NB4 (cell line): Measurements from ENCODE around the gene ZNF71.

Experiments
- DNase-seq: peaks from one replicate; pipeline ENCODE4 v3.0.0; 2010; ENCODE audit warnings: low read depth
- H3K4me3 ChIP-seq: one replicate; pipeline ENCODE4 v1.5.1; 2011; ENCODE audit warnings: mild to moderate bottlenecking, low read depth, low read length, moderate library complexity
- CTCF ChIP-seq: IDR thresholded peaks from one replicate; pipeline ENCODE4 v1.5.1; 2012; ENCODE audit warnings: low read depth, low read length
- MAX ChIP-seq: IDR thresholded peaks from 2 replicates; pipeline ENCODE4 v1.6.1; 2011; ENCODE audit warnings: low read depth, low read length
- MYC ChIP-seq: IDR thresholded peaks from 2 replicates; pipeline ENCODE4 v1.6.1; 2011; ENCODE audit warnings: low read depth, low read length
- POLR2A ChIP-seq: IDR thresholded peaks from 2 replicates; pipeline ENCODE4 v1.6.1; 2011; ENCODE audit warnings: mild to moderate bottlenecking; ENCODE audit not compliant: insufficient read length; ENCODE audit errors: extremely low read depth

ZNF71 gene

GRCh38 chr19:56643460-56643955 lies 48.4 kb downstream of the ZNF71 start:
- TF ChIP-seq MYC, result no peak
- no peak for TF ChIP-seq MAX
- no peak for TF ChIP-seq CTCF
- TF ChIP-seq POLR2A, result no peak
- no peak overlapping the region for H3K4me3 ChIP-seq
- DNase-seq, result no peak

GRCh38 chr19:56654151-56654550 lies 59.0 kb downstream of the ZNF71 start:
- no peak for DNase-seq
- TF ChIP-seq MYC (no peak), POLR2A (no peak), MAX (no peak), CTCF (no peak)
- no peak overlapping the region for H3K4me3 ChIP-seq

GRCh38 chr19:56660381-56661107 lies 65.4 kb downstream of the ZNF71 start:
- TF ChIP-seq MYC, result no peak
- TF ChIP-seq MAX, result no peak
- no peak for TF ChIP-seq POLR2A
- peak; percentile 25 for TF ChIP-seq CTCF
- no peak overlapping the region for H3K4me3 ChIP-seq
- DNase-seq, result no peak

GRCh38 chr19:56661248-56661647 lies 66.1 kb downstream of the ZNF71 start:
- TF ChIP-seq POLR2A (no peak), MAX (no peak), MYC (no peak), CTCF (no peak)
- no peak for DNase-seq

GRCh38 chr19:56663931-56664500 lies 68.9 kb downstream of the ZNF71 start:
- no peak for DNase-seq
- TF ChIP-seq MYC, result no peak
- no peak for TF ChIP-seq POLR2A
- TF ChIP-seq MAX, result no peak
- no peak for TF ChIP-seq CTCF
- no peak overlapping the region for H3K4me3 ChIP-seq

More at GRCh38 chr19:56661248-56661647, 66.1 kb downstream of the ZNF71 start:
- H3K4me3 ChIP-seq, result no peak overlapping the region
